GM19463 (cell line): ENCODE measurements around the gene ARL17A.
"Not testable (repeated sequence)": the region's sequence is repeated elsewhere in the genome, so short reads cannot be mapped to it uniquely, and the experiment has no call there.

ENCODE experiments used
- ATAC-seq: cut with Tn5 transposase; IDR thresholded peaks from one replicate; pipeline ENCODE4 v1.9.1; 2021; ENCODE audit warnings: mild to moderate bottlenecking, moderate library complexity; ENCODE audit not compliant: unreplicated experiment

Gene ARL17A

GRCh38 chr17:46559155-46559554 is 20.3 kb downstream of the ARL17A start:
- not testable (repeated sequence) for ATAC-seq

DNA sequence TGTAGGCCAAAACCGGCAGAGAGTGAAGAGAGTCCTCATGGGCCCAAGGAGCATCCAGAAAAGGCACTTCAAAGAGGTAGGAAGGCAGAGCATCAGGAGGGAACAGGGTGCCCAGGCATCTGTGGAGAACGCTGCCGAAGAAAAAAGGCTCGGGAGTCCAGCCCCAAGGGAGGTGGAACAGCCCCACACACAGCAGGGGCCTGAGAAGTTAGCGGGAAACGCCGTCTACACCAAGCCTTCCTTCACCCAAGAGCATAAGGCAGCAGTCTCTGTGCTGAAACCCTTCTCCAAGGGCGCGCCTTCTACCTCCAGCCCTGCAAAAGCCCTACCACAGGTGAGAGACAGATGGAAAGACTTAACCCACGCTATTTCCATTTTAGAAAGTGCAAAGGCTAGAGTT is 30.9 kb downstream of the ARL17A start:
- ATAC-seq, result not testable (repeated sequence)

DNA sequence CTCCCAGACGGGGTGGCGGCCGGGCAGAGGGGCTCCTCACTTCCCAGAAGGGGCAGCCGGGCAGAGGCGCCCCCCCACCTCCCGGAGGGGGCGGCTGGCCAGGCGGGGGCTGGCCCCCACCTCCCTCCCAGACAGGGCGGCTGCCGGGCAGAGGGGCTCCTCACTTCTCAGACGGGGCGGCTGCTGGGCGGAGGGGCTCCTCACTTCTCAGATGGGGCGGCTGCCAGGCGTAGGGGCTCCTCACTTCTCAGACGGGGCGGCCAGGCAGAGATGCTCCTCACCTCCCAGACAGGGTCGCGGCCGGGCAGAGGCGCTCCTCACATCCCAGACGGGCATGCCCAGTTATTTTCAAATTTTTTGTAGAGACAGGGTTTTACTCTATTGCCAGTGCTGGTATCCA is 44.8 kb downstream of the ARL17A start:
- ATAC-seq, result not testable (repeated sequence)

DNA sequence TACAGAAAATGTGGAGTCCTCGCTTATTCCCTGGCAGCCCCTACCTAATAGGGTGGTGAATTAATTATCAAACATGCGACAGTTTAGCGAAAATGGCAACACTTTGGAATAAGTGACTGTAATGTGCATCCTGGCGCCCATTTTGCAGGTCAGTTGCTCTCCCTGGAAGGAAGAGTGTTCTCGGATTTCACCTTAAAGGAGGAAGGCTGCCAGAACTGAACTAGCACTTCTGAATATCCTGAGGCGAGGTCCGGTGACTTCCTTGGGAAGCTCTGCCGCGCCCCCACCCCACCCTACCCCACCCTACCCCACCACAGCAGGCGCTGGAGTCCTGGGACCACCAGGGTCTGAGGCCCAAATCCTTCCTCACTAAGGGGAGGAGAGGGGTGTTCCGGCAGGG is 67.3 kb downstream of the ARL17A start, which contains the start of gene LRRC37A2:
Gene LRRC37A2, plus strand, starts transcription at position 301 of the 400 bp plus-strand sequence. CDS start 245 bp downstream, outside the sequence.
- ATAC-seq, result not testable (repeated sequence)

GRCh38 chr17:46505896-46506295 is 73.6 kb downstream of the ARL17A start:
- not testable (repeated sequence) for ATAC-seq

DNA sequence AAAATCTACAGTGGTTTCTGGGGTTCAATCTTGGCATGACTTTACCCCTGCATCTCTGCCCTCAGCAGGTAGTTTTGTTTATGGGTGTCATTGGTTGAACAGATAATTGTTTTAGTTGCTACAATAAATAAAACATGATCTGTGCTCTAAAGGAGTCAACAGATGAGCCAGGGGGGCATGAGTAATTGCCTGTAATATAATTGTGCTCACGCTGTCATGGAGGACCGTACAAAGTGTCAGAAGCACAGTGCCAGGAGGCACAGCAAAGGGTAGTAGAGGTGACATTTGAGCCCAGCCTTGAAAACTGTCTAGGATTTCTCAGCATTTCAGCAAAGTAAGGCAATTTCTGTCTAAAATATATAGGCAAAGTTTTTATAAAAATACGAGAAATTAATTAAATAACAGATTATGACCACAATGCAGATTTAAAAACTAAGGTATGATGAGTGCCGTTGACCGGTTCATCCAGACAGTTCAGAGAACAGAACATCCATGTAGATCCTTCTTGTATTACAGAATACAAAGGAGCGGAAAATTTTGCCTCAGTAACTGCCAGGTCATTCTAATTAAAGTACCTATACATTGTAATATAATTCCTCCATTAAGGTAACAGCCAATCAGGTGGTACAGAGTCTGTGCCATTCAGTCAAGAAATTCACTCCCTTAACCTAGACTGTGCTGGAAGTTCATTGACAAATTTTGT is 79.9 kb downstream of the ARL17A start:
- ATAC-seq, result not testable (repeated sequence)

DNA sequence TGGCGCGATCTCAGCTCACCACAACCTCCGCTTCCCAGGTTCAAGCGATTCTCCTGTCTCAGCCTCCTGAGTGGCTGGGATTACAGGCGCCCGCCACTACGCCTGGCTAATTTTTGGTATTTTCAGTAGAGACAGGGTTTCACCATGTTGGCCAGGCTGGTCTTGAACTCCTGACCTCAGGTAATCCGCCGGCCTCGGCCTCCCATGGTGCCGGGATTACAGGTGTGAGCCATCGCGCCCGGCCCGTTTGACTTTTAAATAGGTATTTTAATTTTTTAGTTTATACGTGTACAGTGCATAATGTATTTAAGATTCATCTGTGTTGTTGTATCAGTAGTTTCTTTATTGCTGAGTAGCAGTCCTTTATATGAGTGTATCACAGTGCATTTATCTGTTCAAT is 87.5 kb downstream of the ARL17A start:
- not testable (repeated sequence) for ATAC-seq

DNA sequence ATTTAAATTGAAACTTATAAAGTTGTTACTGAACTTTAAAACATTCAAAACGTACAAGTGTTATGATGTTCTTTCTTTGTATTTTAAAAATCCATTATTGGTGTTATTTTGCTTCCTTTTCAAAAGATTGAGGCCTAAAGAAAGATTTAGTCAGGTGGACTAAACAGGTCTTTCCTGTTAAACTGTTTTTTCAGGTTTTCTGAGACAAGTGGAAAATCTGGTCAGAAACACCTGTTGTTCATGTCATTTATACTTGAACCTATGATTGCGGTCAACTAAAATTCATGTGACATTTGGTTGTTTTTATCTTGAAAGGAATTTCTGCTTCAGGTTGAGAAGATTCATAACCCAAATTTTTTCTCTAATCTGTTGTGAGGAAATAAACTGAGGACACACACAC is 98.2 kb downstream of the ARL17A start:
- not testable (repeated sequence) for ATAC-seq

DNA sequence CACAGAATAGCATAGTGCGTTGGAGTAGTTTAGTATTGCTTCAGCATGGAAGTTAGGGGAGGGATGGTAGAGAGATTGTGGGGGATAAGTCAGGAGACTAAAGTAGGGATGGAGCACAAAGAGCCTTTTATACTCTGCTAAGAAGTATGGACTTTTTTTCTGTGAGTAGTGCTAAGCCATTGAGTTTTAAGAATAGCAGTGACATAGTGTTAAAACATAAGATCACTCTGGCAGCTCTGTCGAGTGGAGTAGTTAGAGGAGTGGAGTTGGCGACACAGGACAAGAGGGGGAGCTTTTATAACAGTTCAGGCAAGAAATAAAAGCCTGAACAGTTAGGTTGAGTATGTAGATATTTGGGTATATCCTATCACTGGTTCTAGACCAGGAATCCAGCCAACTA is 100.7 kb downstream of the ARL17A start:
- not testable (repeated sequence) for ATAC-seq

- not testable (repeated sequence) for ATAC-seq
Observed at GRCh38 chr17:46475583-46475982, 103.9 kb downstream of the ARL17A start.

DNA sequence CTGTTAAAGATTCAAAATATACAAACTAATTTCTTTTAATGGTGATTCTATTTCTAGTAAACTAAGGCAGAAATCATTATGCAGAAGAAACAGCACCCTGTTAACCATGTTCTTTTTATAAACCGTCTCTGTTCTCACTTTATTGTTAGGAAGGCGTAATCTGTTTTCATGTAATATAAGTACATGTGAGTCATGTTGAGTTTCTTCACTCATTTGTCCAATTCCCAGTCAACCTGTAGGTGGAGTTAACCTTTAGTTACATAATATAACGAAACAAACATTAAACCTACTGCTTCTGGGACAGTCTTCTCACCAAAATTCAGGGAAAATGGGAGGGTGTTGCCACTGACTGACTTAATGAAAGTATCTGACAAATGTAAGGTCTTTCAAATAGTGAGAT is 105.0 kb downstream of the ARL17A start:
- not testable (repeated sequence) for ATAC-seq

DNA sequence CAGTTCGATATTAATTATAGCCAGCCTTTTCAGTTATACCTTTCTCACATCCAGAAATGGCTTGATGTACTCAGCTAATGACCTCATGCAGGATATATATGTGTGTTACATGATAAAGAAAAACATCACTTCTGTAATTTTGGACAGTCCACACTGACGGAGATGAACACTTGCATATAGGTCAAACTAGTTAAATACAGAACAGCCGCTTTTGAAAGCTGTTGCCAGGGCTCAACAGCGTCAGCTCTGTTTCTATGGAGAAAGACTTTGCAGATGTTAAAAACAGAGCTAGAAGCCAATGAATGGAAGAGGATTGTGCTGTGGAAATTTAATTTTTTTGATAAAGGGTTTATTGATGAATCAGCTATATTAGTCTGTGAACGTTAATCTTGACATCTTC is 111.9 kb downstream of the ARL17A start:
- ATAC-seq, result not testable (repeated sequence)
